Amniotic epithelial cell (primary cell): ENCODE measurements around the gene ZFP36.

Experiments used
- DNase-seq: peaks from one replicate; pipeline ENCODE4 v3.0.0-alpha.2; 2010; ENCODE audit warnings: low read depth

Gene ZFP36

GRCh38 chr19:39405958-39406655, 540 bp upstream of the ZFP36 start:
- no peak for DNase-seq

- no peak for DNase-seq
Measured at GRCh38 chr19:39407410-39407659, 688 bp downstream of the ZFP36 start.

- no peak for DNase-seq
Measured at GRCh38 chr19:39407660-39408391, 1.2 kb downstream of the ZFP36 start.

DNA sequence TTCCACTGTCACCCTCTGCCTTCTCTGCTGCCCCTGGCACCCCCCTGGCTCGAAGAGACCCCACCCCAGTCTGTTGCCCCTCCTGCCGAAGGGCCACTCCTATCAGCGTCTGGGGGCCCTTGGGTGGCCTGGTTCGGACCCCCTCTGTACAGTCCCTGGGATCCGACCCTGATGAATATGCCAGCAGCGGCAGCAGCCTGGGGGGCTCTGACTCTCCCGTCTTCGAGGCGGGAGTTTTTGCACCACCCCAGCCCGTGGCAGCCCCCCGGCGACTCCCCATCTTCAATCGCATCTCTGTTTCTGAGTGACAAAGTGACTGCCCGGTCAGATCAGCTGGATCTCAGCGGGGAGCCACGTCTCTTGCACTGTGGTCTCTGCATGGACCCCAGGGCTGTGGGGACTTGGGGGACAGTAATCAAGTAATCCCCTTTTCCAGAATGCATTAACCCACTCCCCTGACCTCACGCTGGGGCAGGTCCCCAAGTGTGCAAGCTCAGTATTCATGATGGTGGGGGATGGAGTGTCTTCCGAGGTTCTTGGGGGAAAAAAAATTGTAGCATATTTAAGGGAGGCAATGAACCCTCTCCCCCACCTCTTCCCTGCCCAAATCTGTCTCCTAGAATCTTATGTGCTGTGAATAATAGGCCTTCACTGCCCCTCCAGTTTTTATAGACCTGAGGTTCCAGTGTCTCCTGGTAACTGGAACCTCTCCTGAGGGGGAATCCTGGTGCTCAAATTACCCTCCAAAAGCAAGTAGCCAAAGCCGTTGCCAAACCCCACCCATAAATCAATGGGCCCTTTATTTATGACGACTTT, 2.0 kb downstream of the ZFP36 start:
- no peak for DNase-seq

- no peak for DNase-seq
Measured at GRCh38 chr19:39409208-39410016, 2.8 kb downstream of the ZFP36 start.

GRCh38 chr19:39410017-39410830, 3.6 kb downstream of the ZFP36 start:
- peak; percentile 71 for DNase-seq

- DNase-seq: no peak
Measured at GRCh38 chr19:39410831-39411080, 4.1 kb downstream of the ZFP36 start.

DNA sequence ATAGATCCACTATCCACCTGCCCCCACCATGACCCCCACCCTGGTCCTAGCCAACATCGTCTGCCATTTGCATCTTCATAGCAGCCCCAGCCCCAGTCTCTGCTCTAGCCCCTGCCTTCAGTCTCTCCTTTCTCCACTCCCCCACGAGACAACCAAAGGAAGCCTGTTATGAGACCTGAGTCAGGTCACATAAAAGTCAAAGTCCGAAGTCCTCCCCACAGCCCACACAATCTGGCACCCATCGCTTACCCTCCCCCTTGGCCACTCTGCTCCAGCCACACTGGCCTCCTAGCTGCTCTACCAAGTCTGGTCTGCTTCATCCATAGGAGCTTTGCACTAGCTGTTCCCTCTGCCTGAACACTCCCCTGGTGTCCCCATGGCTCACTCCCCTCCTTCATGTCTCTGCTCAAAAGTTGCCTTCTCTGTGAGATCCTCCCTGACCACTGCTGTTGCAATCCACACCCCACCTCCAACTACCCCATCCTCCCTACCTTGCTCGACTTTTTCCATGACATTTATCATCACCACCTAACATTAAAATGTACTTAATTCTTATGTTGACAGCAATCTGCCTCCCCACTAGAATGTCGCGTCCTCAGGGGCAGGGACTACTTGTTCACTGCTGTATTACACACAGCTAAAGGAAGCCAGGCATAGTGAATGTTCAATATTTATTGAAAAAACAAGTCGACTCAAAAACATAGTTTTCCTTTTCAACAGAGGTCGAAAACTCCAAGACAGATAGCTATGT, 4.6 kb downstream of the ZFP36 start:
- peak; percentile 61 for DNase-seq

DNA sequence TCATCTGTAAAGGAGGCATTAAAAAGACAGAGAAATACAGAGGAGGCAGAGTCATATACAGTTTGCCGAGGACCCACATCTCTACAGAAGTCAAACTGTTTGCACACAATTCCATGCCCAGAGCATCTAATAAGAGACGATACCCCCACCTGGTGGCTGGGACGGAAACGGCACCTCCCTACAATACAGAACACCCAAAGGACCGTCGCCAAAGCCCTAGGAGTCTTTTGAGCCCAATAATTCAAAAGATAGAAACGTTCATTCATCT, 5.1 kb downstream of the ZFP36 start:
- peak; percentile 90 for DNase-seq

DNA sequence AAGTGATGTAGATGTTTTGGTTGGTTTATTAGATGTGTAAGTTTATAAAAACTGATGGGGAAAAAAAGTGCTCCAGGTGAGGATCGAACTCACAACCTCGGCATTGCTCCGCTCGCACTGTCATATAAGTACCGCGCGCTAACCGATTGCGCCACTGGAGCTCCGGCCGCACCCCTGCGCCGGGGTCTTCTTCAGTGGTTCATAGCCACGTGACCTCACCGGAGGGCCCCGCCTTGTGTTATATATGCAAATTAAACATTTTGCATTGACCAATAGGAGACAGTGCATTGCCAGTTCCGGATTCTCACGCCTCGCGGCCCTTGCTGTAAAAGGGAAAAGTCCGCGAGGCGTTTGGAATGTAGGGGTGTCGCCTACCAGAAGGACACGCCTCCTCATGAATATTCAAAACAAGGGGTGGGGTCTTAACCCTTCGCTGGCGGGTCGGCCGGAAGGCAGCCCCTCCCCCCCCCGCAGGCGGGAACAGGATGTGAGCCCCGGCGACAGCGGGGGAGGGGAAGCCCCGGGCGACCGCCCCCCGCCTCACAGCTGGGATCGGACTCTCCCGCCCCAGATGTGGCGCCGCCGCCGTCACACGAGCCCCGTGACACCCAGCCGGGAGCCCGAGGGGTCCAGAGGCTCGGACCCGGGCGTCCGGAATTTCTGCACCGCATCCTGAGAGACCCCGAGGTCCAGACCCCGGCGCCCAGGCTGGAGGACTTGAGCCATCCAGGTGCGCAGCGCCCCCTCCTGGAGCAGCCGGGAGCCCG, 5.6 kb downstream of the ZFP36 start, which contains the start of gene PLEKHG2:
Gene PLEKHG2, plus strand, starts transcription at position 570 of the 767 bp plus-strand sequence. CDS start 1,418 bp downstream, outside the sequence.
- peak; percentile 100 for DNase-seq

DNA sequence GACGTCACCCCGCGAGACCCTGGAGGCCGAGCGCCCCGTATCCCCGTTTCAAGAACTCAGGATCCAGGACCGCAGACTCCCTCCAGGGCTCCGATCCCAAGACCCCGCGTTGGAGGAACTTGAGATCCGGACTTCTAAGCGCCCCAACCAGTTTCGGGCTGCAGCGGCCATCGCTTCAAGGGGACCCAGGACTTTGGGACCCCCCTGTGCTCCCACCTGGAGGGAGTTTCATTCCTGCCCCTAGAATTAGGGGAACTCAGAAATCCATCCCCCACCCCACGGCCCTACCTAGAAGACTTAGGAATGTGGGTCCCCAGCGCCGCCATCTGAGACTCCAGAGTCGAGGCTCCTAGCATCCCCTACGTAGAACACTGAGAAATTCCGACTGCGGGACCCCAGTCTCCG, 6.2 kb downstream of the ZFP36 start:
- DNase-seq: no peak

DNA sequence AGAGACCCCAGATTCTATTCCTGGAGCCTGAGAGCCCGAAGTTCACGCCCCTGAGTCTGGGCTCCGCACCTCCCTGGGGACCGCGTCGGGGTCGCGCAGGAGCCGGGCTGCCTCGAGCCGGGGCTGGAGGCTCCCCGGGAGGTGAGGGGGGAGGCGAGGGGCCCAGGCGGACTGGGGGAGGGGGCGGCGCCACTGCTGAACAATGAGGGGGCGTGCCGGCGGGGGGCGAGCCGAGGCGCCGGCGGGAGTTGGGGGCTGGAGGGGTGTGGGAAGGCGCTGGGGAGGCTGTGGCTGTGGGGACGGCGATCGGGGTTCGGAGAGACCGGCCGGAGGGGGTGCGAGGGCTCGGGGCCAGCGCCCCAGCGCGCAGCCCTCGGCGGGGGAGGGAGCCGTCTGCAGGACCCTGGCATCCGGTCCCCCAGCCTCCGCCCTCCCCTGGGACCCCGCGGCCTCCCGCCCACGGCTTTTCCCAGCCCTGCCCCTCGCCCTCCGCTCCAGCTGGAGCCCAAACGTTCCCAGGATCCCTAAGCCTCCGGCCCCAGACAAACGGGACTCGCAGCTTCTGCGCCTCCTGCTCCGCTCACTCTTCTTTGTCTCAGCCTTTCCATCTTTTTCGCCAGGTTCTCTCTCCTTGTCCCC, 6.7 kb downstream of the ZFP36 start:
- no peak for DNase-seq

DNA sequence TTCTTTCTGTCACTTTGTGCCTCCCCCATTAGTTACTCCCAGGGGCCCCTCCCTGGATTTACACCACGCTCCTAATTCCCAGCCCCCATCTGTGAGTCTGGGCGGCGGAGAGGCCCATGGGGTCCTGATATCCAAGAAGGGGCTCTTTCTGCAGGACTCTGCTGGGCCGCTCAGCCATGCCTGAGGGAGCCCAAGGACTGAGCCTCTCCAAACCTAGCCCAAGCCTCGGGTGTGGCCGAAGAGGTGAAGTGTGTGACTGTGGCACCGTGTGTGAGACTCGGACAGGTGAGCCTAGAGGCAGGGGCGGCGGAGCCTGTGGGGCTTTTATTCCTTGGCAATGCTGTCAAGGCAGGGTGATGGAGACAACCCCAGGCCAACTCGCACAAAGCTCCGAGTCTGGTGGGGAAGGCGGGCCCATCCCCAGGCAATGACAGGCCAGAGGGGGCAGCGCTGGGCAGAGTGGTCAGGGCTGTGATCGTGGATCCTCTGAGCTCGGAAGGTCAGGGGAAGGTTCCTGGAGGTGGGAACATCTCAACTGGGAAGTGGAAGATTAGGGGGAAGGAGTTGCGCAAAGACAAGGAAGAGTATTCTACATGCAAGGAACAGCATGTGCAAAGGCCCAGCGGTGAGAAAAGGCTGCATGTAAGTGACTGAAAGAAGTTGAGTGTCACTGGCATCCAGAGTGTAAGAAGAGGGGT, 7.4 kb downstream of the ZFP36 start:
- peak; percentile 49 for DNase-seq

- DNase-seq: no peak
Measured at GRCh38 chr19:39415111-39416046, 8.7 kb downstream of the ZFP36 start.

GRCh38 chr19:39416152-39417120, 9.8 kb downstream of the ZFP36 start:
- DNase-seq: no peak

GRCh38 chr19:39417463-39418181, 11.0 kb downstream of the ZFP36 start:
- no peak for DNase-seq
